Fibroblast of the aortic adventitia (primary cell): ENCODE results near the gene HINFP. TPM values are rescaled to one million over a fixed set of nuclear protein-coding genes. Genes with fewer than 3 reads are reported as not detected.
"Not testable (repeated sequence)": the region's sequence is repeated elsewhere in the genome, so short reads cannot be mapped to it uniquely, and the experiment has no call there.

Experiments
- DNase-seq: peaks from one replicate; pipeline ENCODE4 v3.0.0-alpha.2; 2010; ENCODE audit warnings: low read depth
- H3K4me3 ChIP-seq: 2 replicates; pipeline ENCODE4 v1.5.1; 2011; ENCODE audit warnings: low read depth, mild to moderate bottlenecking, control low read depth, low read length, moderate library complexity
- CTCF ChIP-seq: IDR thresholded peaks from 2 replicates; pipeline ENCODE4 v1.5.1; 2011; ENCODE audit warnings: mild to moderate bottlenecking, low read length, control low read depth, inconsistent platforms; ENCODE audit not compliant: insufficient read depth
- total RNA-seq: library from RNA; depleted of rRNA; stranded (reverse); fragments of >200 nt; gene quantifications from 2 replicates; pipeline ENCODE4 v1.2.3, GENCODE V29; 2012; ENCODE audit warnings: low replicate concordance

The HINFP gene
- total RNA-seq, 1 donor, result 19.1 TPM

GRCh38 chr11:119134389-119134978 is 13.1 kb downstream of the HINFP start:
- peak; percentile 59 for TF ChIP-seq CTCF
- DNase-seq, result no peak
- H3K4me3 ChIP-seq, result no peak overlapping the region

- not testable (repeated sequence) for DNase-seq, H3K4me3 ChIP-seq
Measured at GRCh38 chr11:119139276-119139675, 17.9 kb downstream of the HINFP start.

GRCh38 chr11:119144825-119145486 is 23.6 kb downstream of the HINFP start:
- H3K4me3 ChIP-seq, result no peak overlapping the region

GRCh38 chr11:119145551-119145950 is 24.2 kb downstream of the HINFP start:
- no peak overlapping the region for H3K4me3 ChIP-seq
- DNase-seq, result peak; percentile 53
- TF ChIP-seq CTCF, result no peak

More at GRCh38 chr11:119144825-119145486, 23.6 kb downstream of the HINFP start:
- peak; percentile 78 for TF ChIP-seq CTCF
- peak; percentile 67 for DNase-seq

- TF ChIP-seq CTCF, result no peak
Measured at GRCh38 chr11:119147604-119148333, 26.4 kb downstream of the HINFP start.

GRCh38 chr11:119148720-119149017 is 27.3 kb downstream of the HINFP start:
- no peak for TF ChIP-seq CTCF
- DNase-seq, result no peak
- peak overlapping the region; percentile 68 for H3K4me3 ChIP-seq

More at GRCh38 chr11:119147604-119148333, 26.4 kb downstream of the HINFP start:
- no peak for DNase-seq
- H3K4me3 ChIP-seq, result no peak overlapping the region

- DNase-seq, result no peak
- H3K4me3 ChIP-seq, result peak within 1 kb of the TSS; percentile 68
- no peak for TF ChIP-seq CTCF
Measured at GRCh38 chr11:119149018-119149785, 27.8 kb downstream of the HINFP start, which contains the start of gene ABCG4. ABCG4 (plus strand) TSS chr11:119149052; CDS start chr11:119149966, 914 bp downstream.
